Measurements from ENCODE around the gene UBAC1.

GRCh38 chr9:135965124-135965756 is 4.1 kb upstream of the UBAC1 start:
- TF ChIP-seq CTCF (IDR thresholded peaks at IDR 0.05; ENCODE audit: poor library complexity) = no peak
- TF ChIP-seq EZH2 (IDR thresholded peaks at IDR 0.05; ENCODE audit: borderline replicate concordance) = no peak
- TF ChIP-seq EZH2phosphoT487 (IDR thresholded peaks at IDR 0.05; ENCODE audit: low read depth, severe bottlenecking, unreplicated experiment) = no peak

Data from hepatocyte (in vitro differentiated cells).